Endothelial cell of umbilical vein (primary cell): Measurements from ENCODE around the gene PRKG1. TPM values are rescaled to one million over a fixed set of nuclear protein-coding genes. Genes with fewer than 3 reads are reported as not detected.

Experiments used
- BruUV-seq: library from RNA; stranded (reverse); fragments of 400-500 nt; replicated peaks from 2 replicates; lab custom pipeline; 2021; lab: Mats Ljungman, UMichigan
- CTCF ChIA-PET: fragments of 300-600, 350-600 bp; sonication (Branson Sonifier 250); formaldehyde crosslinking; loops from one replicate; lab custom pipeline; 2021; ENCODE audit warnings: antibody characterized with exemption, inconsistent platforms; lab: Charles Lee
- POLR2A ChIA-PET: fragments of 300-600, 350-600 bp; sonication (Branson Sonifier 250); formaldehyde crosslinking; loops from one replicate; lab custom pipeline; 2021; ENCODE audit warnings: antibody characterized with exemption, inconsistent platforms; lab: Charles Lee
- DNase-seq: peaks from one replicate; pipeline ENCODE4 v3.0.0-alpha.2; 2011; ENCODE audit warnings: low read depth, low spot score
- FAIRE-seq: peaks from 2 replicates; lab custom pipeline; 2011; peaks lifted over from hg19 to GRCh38; lab: Jason Lieb, UNC
- H2AFZ ChIP-seq: 2 replicates; pipeline ENCODE4 v1.6.0; 2012; ENCODE audit warnings: low read depth, low read length, control low read depth, inconsistent platforms
- H3K27ac ChIP-seq: 2 replicates; pipeline ENCODE4 v1.5.1; 2011; ENCODE audit warnings: low read depth, mild to moderate bottlenecking, control low read depth, low read length, moderate library complexity; ENCODE audit not compliant: insufficient read depth
- H3K27me3 ChIP-seq, 2 experiments: 2 replicates each; pipeline versions ENCODE4 v1.6.0 to v1.6.1; 2011; ENCODE audit warnings: low read length in 2 of 2, mixed read lengths in 1 of 2; ENCODE audit not compliant: control insufficient read depth in 2 of 2, insufficient read depth in 2 of 2
- H3K36me3 ChIP-seq, 2 experiments: 2 replicates in 1 of 2; 3 replicates in 1 of 2; pipeline ENCODE4 v1.5.1; 2011; ENCODE audit warnings: low read length in 2 of 2, mild to moderate bottlenecking in 1 of 2, moderate library complexity in 1 of 2; ENCODE audit not compliant: control insufficient read depth in 2 of 2, insufficient read depth in 2 of 2; ENCODE audit errors: extremely low read depth in 1 of 2
- H3K4me1 ChIP-seq: 3 replicates; pipeline ENCODE4 v1.5.1; 2011; ENCODE audit warnings: mild to moderate bottlenecking, low read length; ENCODE audit not compliant: control insufficient read depth, insufficient read depth; ENCODE audit errors: extremely low read depth
- H3K4me2 ChIP-seq: 2 replicates; pipeline ENCODE4 v1.6.1; 2011; ENCODE audit warnings: low read length, control low read depth, mixed read lengths; ENCODE audit not compliant: insufficient read depth
- H3K4me3 ChIP-seq, 3 experiments: fragments of 200-600 bp in 1 of 3; sonication (generic), shearing (Covaris generic) in 1 of 3; replicated peaks in 1 of 3; 2 replicates each; pipeline ENCODE4 v1.5.1; 2011 to 2016; ENCODE audit warnings: control low read depth in 3 of 3, low read length in 3 of 3, mild to moderate bottlenecking in 2 of 3, inconsistent platforms in 1 of 3, low read depth in 1 of 3, moderate library complexity in 1 of 3; ENCODE audit not compliant: insufficient read depth in 1 of 3
- H3K79me2 ChIP-seq: 2 replicates; pipeline ENCODE4 v1.6.0; 2012; ENCODE audit warnings: low read length, inconsistent platforms; ENCODE audit not compliant: control insufficient read depth, insufficient read depth
- H3K9ac ChIP-seq: replicated peaks from 2 replicates; pipeline ENCODE3; 2011; ENCODE audit warnings: low read length, control low read depth; ENCODE audit not compliant: insufficient read depth; ENCODE audit errors: extremely low read depth
- H3K9me1 ChIP-seq: replicated peaks from 3 replicates; pipeline ENCODE4 v1.6.0; 2011; ENCODE audit warnings: mild to moderate bottlenecking, low read length; ENCODE audit not compliant: control insufficient read depth, insufficient read depth; ENCODE audit errors: extremely low read depth
- H3K9me3 ChIP-seq: replicated peaks from 2 replicates; pipeline ENCODE4 v1.5.1; 2012; ENCODE audit warnings: low read length, inconsistent platforms; ENCODE audit not compliant: control insufficient read depth, insufficient read depth
- H4K20me1 ChIP-seq: replicated peaks from 2 replicates; pipeline ENCODE3; 2011; ENCODE audit warnings: mild to moderate bottlenecking, low read length; ENCODE audit not compliant: control insufficient read depth, insufficient read depth; ENCODE audit errors: extremely low read depth
- CTCF ChIP-seq, 2 donors: IDR thresholded peaks; 1 replicate in 1 of 2; 2 replicates in 1 of 2; pipeline ENCODE4 v1.5.1; 2011; ENCODE audit warnings: low read length in 2 of 2, mild to moderate bottlenecking in 2 of 2, moderate library complexity in 2 of 2, control low read depth in 1 of 2, inconsistent platforms in 1 of 2, low read depth in 1 of 2; ENCODE audit not compliant: insufficient read depth in 1 of 2; ENCODE audit errors: extremely low read depth in 1 of 2
- EZH2 ChIP-seq: IDR thresholded peaks from 2 replicates; pipeline ENCODE4 v1.6.1; 2012; ENCODE audit warnings: borderline replicate concordance, low read depth, mild to moderate bottlenecking, moderate library complexity, low read length, inconsistent platforms; ENCODE audit not compliant: severe bottlenecking
- FOS ChIP-seq: IDR thresholded peaks from 2 replicates; pipeline ENCODE4 v1.6.1; 2011; ENCODE audit warnings: mild to moderate bottlenecking, low read length, moderate library complexity, borderline replicate concordance; ENCODE audit not compliant: insufficient read depth
- GATA2 ChIP-seq: IDR thresholded peaks from 2 replicates; pipeline ENCODE4 v1.7.0; 2011; ENCODE audit warnings: low read depth, mild to moderate bottlenecking, moderate library complexity, mixed read lengths, low read length; ENCODE audit not compliant: insufficient read length, insufficient read depth
- MAX ChIP-seq: IDR thresholded peaks from 2 replicates; pipeline ENCODE4 v1.6.1; 2011; ENCODE audit not compliant: insufficient read depth, insufficient read length
- MYC ChIP-seq: IDR thresholded peaks from one replicate; pipeline ENCODE4 v1.6.1; 2011; ENCODE audit warnings: mild to moderate bottlenecking, low read depth, low read length
- POLR2A ChIP-seq: IDR thresholded peaks from 2 replicates; pipeline ENCODE4 v1.6.1; 2012; ENCODE audit warnings: low read depth, mild to moderate bottlenecking, control low read depth, low read length
- dilution Hi-C: fragments of 300-500 bp; cut with MboI; formaldehyde crosslinking; loops from one replicate; pipeline ENCODE4 v1.15.0; 2019; ENCODE audit warnings: low sequenced_read_pairs; ENCODE audit not compliant: extremely low pct_ligation_motif_present
- intact Hi-C: fragments of 100-400 bp; cut with micrococcal nuclease; formaldehyde crosslinking; loops from one replicate; pipeline ENCODE4 v1.10.0; 2022
- polyA plus RNA-seq, 4 experiments: library from polyadenylated mRNA; depleted of rRNA in 3 of 4; stranded (reverse) in 3 of 4; unstranded in 1 of 4; fragments of >200 nt; gene quantifications; 2 replicates each; pipeline versions ENCODE4 v1.2.1 to v1.2.3, GENCODE V29; 2011 to 2012; ENCODE audit warnings: missing spikeins in 1 of 4
- total RNA-seq: library from RNA; stranded (reverse); gene quantifications from 2 replicates; pipeline ENCODE4 v1.2.3, GENCODE V29; 2021

The PRKG1 gene
- total and polyA plus RNA-seq, 2 donors (not counting 3 experiments of a cell fraction or from before 2014, with no cell fraction given): 0.01 to 0.18 TPM

GRCh38 chr10:51186361-51186760, 112.1 kb downstream of the PRKG1 start:
- H3K9me3 ChIP-seq: no peaks in the 10 kb centered on the region
- CTCF ChIA-PET: no interaction called here
- no peaks in the 10 kb centered on the region for H3K79me2 ChIP-seq
- BruUV-seq: no TSS peak
- no peak overlapping the region for H3K27ac ChIP-seq
- TF ChIP-seq FOS (no peak), MAX (no peak), EZH2 (no peak), GATA2 (no peak), CTCF (IDR thresholded peaks at IDR 0.05; ENCODE audit: extremely low read depth in 1 of 2, insufficient read depth in 1 of 2, low read depth in 1 of 2, low read length in 2 of 2) (no peak), POLR2A (no peak), MYC (no peak)
- no peaks in the 10 kb centered on the region for H3K36me3 ChIP-seq
- no peaks in the 10 kb centered on the region for H3K9me1 ChIP-seq
- H3K4me2 ChIP-seq: no peak overlapping the region
- H3K4me3 ChIP-seq: no peak overlapping the region
- intact Hi-C loops (no loop called here), dilution Hi-C loops (no loop called here)
- no peaks in the 10 kb centered on the region for H4K20me1 ChIP-seq
- H3K27me3 ChIP-seq: no peaks in the 10 kb centered on the region
- POLR2A ChIA-PET: no interaction called here
- H3K4me1 ChIP-seq: no peaks in the 10 kb centered on the region
- FAIRE-seq (no peak), DNase-seq (no peak)
- H2AFZ ChIP-seq: no peak overlapping the region
- no peak overlapping the region for H3K9ac ChIP-seq
